Smooth muscle cell (in vitro differentiated cells): Measurements from ENCODE around the gene SLCO4A1. TPM values are rescaled to one million over a fixed set of nuclear protein-coding genes. Genes with fewer than 3 reads are reported as not detected.

ENCODE experiments used
- DNase-seq: peaks from one replicate; lab custom pipeline; 2025; ENCODE audit not compliant: unreplicated experiment; lab: John Stamatoyannopoulos, UW
- H2AFZ ChIP-seq: fragments of 200-600 bp; sonication (generic); 2 replicates; pipeline ENCODE4 v1.6.0; 2016; ENCODE audit warnings: antibody characterized with exemption, low read depth, mild to moderate bottlenecking
- H3F3A ChIP-seq: fragments of 200-600 bp; sonication (generic); 2 replicates; pipeline ENCODE4 v1.6.0; 2017; ENCODE audit warnings: antibody characterized with exemption, low read depth
- H3K27ac ChIP-seq: fragments of 200-600 bp; sonication (generic); 2 replicates; pipeline ENCODE4 v1.5.1; 2016; ENCODE audit warnings: low read depth, mild to moderate bottlenecking
- H3K27me3 ChIP-seq: fragments of 200-600 bp; sonication (generic); 2 replicates; pipeline ENCODE4 v1.6.1; 2016; ENCODE audit warnings: low read depth, mild to moderate bottlenecking
- H3K36me3 ChIP-seq: fragments of 200-600 bp; sonication (generic); 2 replicates; pipeline ENCODE4 v1.5.1; 2016; ENCODE audit warnings: low read depth
- H3K4me1 ChIP-seq: fragments of 200-600 bp; sonication (generic); 2 replicates; pipeline ENCODE4 v1.5.1; 2016; ENCODE audit warnings: low read depth
- H3K4me2 ChIP-seq: fragments of 200-600 bp; sonication (generic); 2 replicates; pipeline ENCODE4 v1.6.0; 2016; ENCODE audit warnings: mild to moderate bottlenecking
- H3K4me3 ChIP-seq: fragments of 200-600 bp; sonication (generic); 2 replicates; pipeline ENCODE4 v1.5.1; 2016; ENCODE audit warnings: mild to moderate bottlenecking
- H3K79me2 ChIP-seq: fragments of 200-600 bp; sonication (generic); 2 replicates; pipeline ENCODE4 v1.6.0; 2016; ENCODE audit warnings: low read depth, mild to moderate bottlenecking
- H3K9ac ChIP-seq: fragments of 200-600 bp; sonication (generic); 2 replicates; pipeline ENCODE4 v1.6.0; 2016; ENCODE audit warnings: low read depth
- H3K9me3 ChIP-seq: fragments of 200-600 bp; sonication (generic); replicated peaks from 2 replicates; pipeline ENCODE4 v1.5.1; 2016; ENCODE audit warnings: low read depth
- H4K20me1 ChIP-seq: fragments of 200-600 bp; sonication (generic); 2 replicates; pipeline ENCODE4 v1.6.0; 2016; ENCODE audit warnings: low read depth
- CTCF ChIP-seq: fragments of 200-600 bp; sonication (generic); IDR thresholded peaks from 2 replicates; pipeline ENCODE4 v1.5.1; 2017; ENCODE audit warnings: borderline replicate concordance, mild to moderate bottlenecking, antibody characterized with exemption; ENCODE audit not compliant: insufficient read depth, poor library complexity, severe bottlenecking
- WGBS: methylation state at CpG from one replicate; pipeline ENCODE4 v1.1.7; 2016; ENCODE audit warnings: low lambda C conversion rate; 5-methylcytosine and 5-hydroxymethylcytosine counted together
- polyA plus RNA-seq: library from polyadenylated mRNA; unstranded; fragments of >200 nt; fragmentation: Nextera tagmentation; extraction: Ambion mirVana; gene quantifications from 2 replicates; pipeline ENCODE4 v1.2.1, GENCODE V29; 2016
- total RNA-seq: library from RNA; depleted of rRNA; stranded (reverse); fragments of >200 nt; gene quantifications from 2 replicates; pipeline ENCODE4 v1.2.3, GENCODE V29; 2014

Gene SLCO4A1
- total and polyA plus RNA-seq, 2 experiments from 2014 or later: 0.81 to 1.4 TPM

- Histone ChIP-seq H3K4me2 (no peak overlapping the region), H2AFZ (no peak overlapping the region), H3K27ac (no peak overlapping the region), H3K79me2 (no peaks in the 10 kb centered on the region), H3F3A (no peaks in the 10 kb centered on the region), H3K9ac (no peak overlapping the region), H3K36me3 (no peaks in the 10 kb centered on the region), H3K9me3 (no peaks in the 10 kb centered on the region), H3K27me3 (no peaks in the 10 kb centered on the region), H4K20me1 (no peaks in the 10 kb centered on the region), H3K4me1 (no peaks in the 10 kb centered on the region), H3K4me3 (no peak overlapping the region)
- no peak for TF ChIP-seq CTCF
- WGBS: 89% methylated on average over 6 of the region's 6 CpGs
- DNase-seq: no peak
Observed at GRCh38 chr20:62601172-62601571, 41.1 kb upstream of the SLCO4A1 start.

GRCh38 chr20:62601714-62602113 lies 40.6 kb upstream of the SLCO4A1 start:
- no peaks in the 10 kb centered on the region for H3K79me2 ChIP-seq
- H3F3A ChIP-seq: no peaks in the 10 kb centered on the region
- no peak for DNase-seq
- H4K20me1 ChIP-seq: no peaks in the 10 kb centered on the region
- H3K4me3 ChIP-seq: no peak overlapping the region
- no peak overlapping the region for H2AFZ ChIP-seq
- H3K9me3 ChIP-seq: no peaks in the 10 kb centered on the region
- no peak overlapping the region for H3K9ac ChIP-seq
- TF ChIP-seq CTCF: no peak
- no peaks in the 10 kb centered on the region for H3K36me3 ChIP-seq
- no peaks in the 10 kb centered on the region for H3K4me1 ChIP-seq
- no peaks in the 10 kb centered on the region for H3K27me3 ChIP-seq
- H3K27ac ChIP-seq: no peak overlapping the region
- no peak overlapping the region for H3K4me2 ChIP-seq
- WGBS: 82% methylated on average over 3 of the region's 3 CpGs

- H3F3A ChIP-seq: no peaks in the 10 kb centered on the region
- no peaks in the 10 kb centered on the region for H3K4me1 ChIP-seq
- no peak overlapping the region for H3K4me2 ChIP-seq
- no peak overlapping the region for H3K27ac ChIP-seq
- H3K4me3 ChIP-seq: no peak overlapping the region
- H3K9me3 ChIP-seq: no peaks in the 10 kb centered on the region
- no peak overlapping the region for H2AFZ ChIP-seq
- WGBS: 88% methylated on average over 3 of the region's 10 CpGs
- no peaks in the 10 kb centered on the region for H4K20me1 ChIP-seq
- H3K79me2 ChIP-seq: no peaks in the 10 kb centered on the region
- H3K9ac ChIP-seq: no peak overlapping the region
- no peaks in the 10 kb centered on the region for H3K36me3 ChIP-seq
- no peak for DNase-seq
- H3K27me3 ChIP-seq: no peaks in the 10 kb centered on the region
- TF ChIP-seq CTCF: no peak
Observed at GRCh38 chr20:62602550-62602949, 39.8 kb upstream of the SLCO4A1 start.

- Histone ChIP-seq H3K4me3 (no peak overlapping the region), H3K36me3 (no peaks in the 10 kb centered on the region), H3K9me3 (no peaks in the 10 kb centered on the region), H3K4me2 (no peak overlapping the region), H3F3A (no peaks in the 10 kb centered on the region), H3K79me2 (no peaks in the 10 kb centered on the region), H3K27me3 (no peaks in the 10 kb centered on the region), H3K9ac (no peak overlapping the region), H3K4me1 (no peaks in the 10 kb centered on the region), H2AFZ (no peak overlapping the region), H4K20me1 (no peaks in the 10 kb centered on the region), H3K27ac (no peak overlapping the region)
- no peak for DNase-seq
- TF ChIP-seq CTCF: no peak
- WGBS: 81% methylated on average over 24 of the region's 26 CpGs
Observed at GRCh38 chr20:62603021-62603906, 39.0 kb upstream of the SLCO4A1 start.
